Activated CD4-positive, alpha-beta T cell treated with anti-CD3 and anti-CD28 coated beads, Interleukin-2, amount 10 ng/mL, durations not matched to agents 24 days and 14 days (primary cell): ENCODE results near the gene ESF1. TPM values are rescaled to one million over a fixed set of nuclear protein-coding genes. Genes with fewer than 3 reads are reported as not detected.
A peak's percentile ranks its signal among the peaks of the same experiment; 100 is the strongest.
"Not testable (repeated sequence)": the region's sequence is repeated elsewhere in the genome, so short reads cannot be mapped to it uniquely, and the experiment has no call there.

Experiments
- DNase-seq: peaks from one replicate; pipeline ENCODE4 v3.0.0; 2022
- H3K27ac Mint-ChIP-seq: one replicate; pipeline ENCODE4 v1.8.0; 2022; ENCODE audit warnings: mild to moderate bottlenecking, mixed read lengths
- H3K27me3 Mint-ChIP-seq: one replicate; pipeline ENCODE4 v1.8.0; 2022; ENCODE audit warnings: mixed read lengths
- H3K36me3 Mint-ChIP-seq: one replicate; pipeline ENCODE4 v1.8.0; 2022; ENCODE audit warnings: low read depth, mild to moderate bottlenecking, mixed read lengths
- H3K4me1 Mint-ChIP-seq: one replicate; pipeline ENCODE4 v1.8.0; 2021; ENCODE audit warnings: mixed read lengths
- H3K4me3 Mint-ChIP-seq: one replicate; pipeline ENCODE4 v1.8.0; 2022; ENCODE audit warnings: mild to moderate bottlenecking, moderate library complexity, mixed read lengths
- H3K9me3 Mint-ChIP-seq: one replicate; pipeline ENCODE4 v1.8.0; 2021; ENCODE audit warnings: mixed read lengths
- intact Hi-C: fragments of 100-400 bp; cut with micrococcal nuclease; formaldehyde crosslinking; loops from one replicate; pipeline ENCODE4 v1.15.1; 2023
- total RNA-seq: library from RNA; stranded (reverse); gene quantifications from 2 replicates; pipeline ENCODE4 v1.2.3, GENCODE V29; 2022

Gene ESF1
- total RNA-seq, 1 donor from 2014 or later, result 34.5 TPM

DNA sequence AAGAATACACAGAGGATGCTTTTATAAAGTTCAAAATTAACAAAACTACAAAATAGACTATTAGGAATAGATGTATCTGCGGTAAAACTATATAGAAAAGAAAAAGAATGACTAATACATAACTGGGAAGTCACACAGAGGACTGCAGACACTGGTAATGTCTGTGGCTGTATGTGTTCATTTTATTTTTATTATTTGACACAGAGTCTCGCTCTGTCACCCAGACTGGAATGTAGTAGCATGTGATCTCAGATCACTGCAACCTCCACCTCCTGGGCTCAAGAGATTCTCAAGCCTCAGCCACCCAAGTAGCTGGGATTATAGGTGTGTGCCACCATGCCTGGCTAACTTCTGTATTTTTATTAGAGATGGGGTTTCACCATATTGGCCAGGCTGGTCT is 38.9 kb downstream of the ESF1 start:
- peaks cover 33% of the 10 kb centered on the region for H3K36me3 Mint-ChIP-seq
- no peaks in the 10 kb centered on the region for H3K27me3 Mint-ChIP-seq
- H3K4me3 Mint-ChIP-seq, result no peak overlapping the region
- DNase-seq, result no peak
- peaks cover 15% of the 10 kb centered on the region for H3K4me1 Mint-ChIP-seq
- intact Hi-C loops, result no loop called here
- peaks cover 6% of the 10 kb centered on the region for H3K9me3 Mint-ChIP-seq
- H3K27ac Mint-ChIP-seq, result no peak overlapping the region

DNA sequence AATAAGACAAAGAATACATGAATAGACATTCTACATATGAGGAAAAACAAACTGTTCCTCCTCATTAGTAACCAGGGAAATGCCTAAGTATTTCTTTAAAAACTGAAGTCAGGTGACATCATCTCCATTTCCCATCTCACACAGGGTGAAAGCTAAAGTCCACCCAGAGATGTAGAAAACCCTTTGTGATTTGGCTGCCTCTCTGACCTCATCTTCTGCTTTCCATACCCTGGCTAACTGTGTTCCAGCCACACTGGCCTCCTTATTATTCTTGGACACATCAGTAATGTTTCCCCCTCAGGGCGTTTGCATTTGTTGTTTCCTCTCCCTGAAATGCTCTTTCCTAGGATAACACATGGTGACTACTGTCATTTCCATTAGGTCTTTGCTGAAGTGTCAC is 40.4 kb downstream of the ESF1 start:
- Mint-ChIP-seq H3K4me1 (peaks cover 18% of the 10 kb centered on the region), H3K27ac (no peak overlapping the region), H3K36me3 (peaks cover 38% of the 10 kb centered on the region), H3K4me3 (no peak overlapping the region), H3K9me3 (peaks cover 10% of the 10 kb centered on the region), H3K27me3 (no peaks in the 10 kb centered on the region)
- DNase-seq, result no peak
- intact Hi-C loops, result no loop called here

GRCh38 chr20:13741879-13742278 is 42.8 kb downstream of the ESF1 start:
- intact Hi-C loops, result no loop called here
- H3K4me3 Mint-ChIP-seq, result no peak overlapping the region
- H3K9me3 Mint-ChIP-seq, result peaks cover 14% of the 10 kb centered on the region
- DNase-seq, result no peak
- peaks cover 47% of the 10 kb centered on the region for H3K36me3 Mint-ChIP-seq
- H3K27me3 Mint-ChIP-seq, result no peaks in the 10 kb centered on the region
- H3K4me1 Mint-ChIP-seq, result peaks cover 18% of the 10 kb centered on the region
- no peak overlapping the region for H3K27ac Mint-ChIP-seq

- Mint-ChIP-seq H3K9me3 (peaks cover 14% of the 10 kb centered on the region), H3K27me3 (no peaks in the 10 kb centered on the region), H3K4me1 (peaks cover 18% of the 10 kb centered on the region), H3K4me3 (no peak overlapping the region), H3K36me3 (peaks cover 52% of the 10 kb centered on the region), H3K27ac (no peak overlapping the region)
- no peak for DNase-seq
- intact Hi-C loops, result no loop called here
Measured at GRCh38 chr20:13739731-13740649, 44.7 kb downstream of the ESF1 start.

- H3K27me3 Mint-ChIP-seq, DNase-seq, H3K4me3 Mint-ChIP-seq, H3K27ac Mint-ChIP-seq, intact Hi-C loops: not testable (repeated sequence)
- peaks cover 53% of the 10 kb centered on the region for H3K36me3 Mint-ChIP-seq
- H3K4me1 Mint-ChIP-seq, result peaks cover 16% of the 10 kb centered on the region
- H3K9me3 Mint-ChIP-seq, result peaks cover 17% of the 10 kb centered on the region
Measured at GRCh38 chr20:13738187-13738586, 46.5 kb downstream of the ESF1 start.

DNA sequence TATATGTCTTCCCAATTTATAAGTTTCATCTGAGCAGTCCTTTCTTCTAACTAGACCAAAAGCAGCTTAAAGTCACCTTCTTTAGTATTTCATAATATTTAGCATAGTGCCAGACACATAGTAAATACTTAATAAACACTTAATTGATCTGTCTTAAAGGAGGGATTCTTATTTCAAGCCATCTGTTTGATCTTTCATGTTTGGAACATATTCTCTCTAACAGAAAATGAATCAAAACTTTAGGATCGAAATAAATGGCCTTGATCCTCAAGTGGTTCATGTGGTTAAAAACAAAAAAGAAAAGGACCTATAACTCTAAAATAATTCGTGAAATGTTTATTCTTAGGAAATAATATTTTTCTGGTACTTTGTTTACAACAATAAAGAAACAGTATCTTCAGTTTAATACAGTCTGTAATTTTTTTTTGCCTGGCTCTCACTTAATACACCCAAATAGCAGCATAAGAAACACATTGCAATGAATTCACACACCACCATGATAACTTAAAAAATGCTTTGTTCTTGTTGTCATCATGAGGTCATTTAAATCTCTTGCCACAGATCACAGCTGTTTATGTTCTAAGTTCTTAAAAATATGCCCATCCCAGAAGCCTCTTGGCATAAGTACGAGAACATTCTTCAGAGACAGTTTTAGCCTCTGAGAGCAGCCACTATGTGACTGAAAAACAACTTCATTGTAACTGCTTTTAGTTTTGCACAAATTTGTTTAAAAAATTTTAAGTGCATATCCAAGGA is 48.1 kb downstream of the ESF1 start:
- no peak for DNase-seq
- H3K4me1 Mint-ChIP-seq, result peaks cover 9% of the 10 kb centered on the region
- H3K27me3 Mint-ChIP-seq, result no peaks in the 10 kb centered on the region
- H3K9me3 Mint-ChIP-seq, result peaks cover 17% of the 10 kb centered on the region
- no peak overlapping the region for H3K27ac Mint-ChIP-seq
- intact Hi-C loops, result no loop called here
- H3K4me3 Mint-ChIP-seq, result no peak overlapping the region
- peaks cover 59% of the 10 kb centered on the region for H3K36me3 Mint-ChIP-seq

DNA sequence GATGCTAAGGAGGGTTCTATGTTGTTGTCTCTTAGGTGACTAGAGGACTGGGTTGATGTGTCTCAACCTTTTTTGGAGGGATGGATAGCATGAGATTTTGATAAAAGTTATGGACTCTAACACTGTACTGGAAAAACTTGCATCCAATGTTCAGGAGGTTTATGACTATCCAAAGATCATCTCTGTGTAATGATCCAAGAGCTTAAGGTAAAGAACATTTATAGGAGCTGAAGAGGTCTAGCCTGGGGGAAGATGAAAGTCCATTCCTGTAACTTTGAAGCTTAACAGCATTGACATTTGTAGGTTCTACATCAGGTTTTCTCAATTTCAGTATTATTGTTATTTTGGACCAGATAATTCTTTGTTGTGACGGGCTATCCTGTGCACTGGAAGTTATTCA is 48.9 kb downstream of the ESF1 start:
- Mint-ChIP-seq H3K27ac (no peak overlapping the region), H3K27me3 (no peaks in the 10 kb centered on the region)
- intact Hi-C loops, result no loop called here

GRCh38 chr20:13723011-13723410 is 61.7 kb downstream of the ESF1 start:
- Mint-ChIP-seq H3K27me3 (no peaks in the 10 kb centered on the region), H3K36me3 (peaks cover 16% of the 10 kb centered on the region), H3K4me3 (no peak overlapping the region), H3K27ac (no peak overlapping the region), H3K9me3 (no peaks in the 10 kb centered on the region), H3K4me1 (peaks cover 3% of the 10 kb centered on the region)
- no peak for DNase-seq
- intact Hi-C loops, result no loop called here

More for the DNA sequence above, 48.9 kb downstream of the ESF1 start:
- H3K36me3 Mint-ChIP-seq, result peaks cover 56% of the 10 kb centered on the region
- H3K4me3 Mint-ChIP-seq, result no peak overlapping the region
- peaks cover 3% of the 10 kb centered on the region for H3K4me1 Mint-ChIP-seq
- H3K9me3 Mint-ChIP-seq, result peaks cover 12% of the 10 kb centered on the region
- DNase-seq, result no peak

GRCh38 chr20:13718171-13718570 is 66.5 kb downstream of the ESF1 start:
- no peak for DNase-seq
- no peaks in the 10 kb centered on the region for H3K27me3 Mint-ChIP-seq
- H3K9me3 Mint-ChIP-seq, result peaks cover 3% of the 10 kb centered on the region
- no peak overlapping the region for H3K27ac Mint-ChIP-seq
- intact Hi-C loops, result no loop called here
- peaks cover 33% of the 10 kb centered on the region for H3K36me3 Mint-ChIP-seq
- H3K4me3 Mint-ChIP-seq, result no peak overlapping the region
- H3K4me1 Mint-ChIP-seq, result peaks cover 7% of the 10 kb centered on the region

- Mint-ChIP-seq H3K36me3 (peaks cover 36% of the 10 kb centered on the region), H3K9me3 (peaks cover 3% of the 10 kb centered on the region), H3K27me3 (no peaks in the 10 kb centered on the region), H3K4me3 (no peak overlapping the region), H3K27ac (peak overlapping the region; percentile 76), H3K4me1 (peaks cover 7% of the 10 kb centered on the region)
- intact Hi-C loops, result no loop called here
- no peak for DNase-seq
Measured at GRCh38 chr20:13717631-13718044, 67.1 kb downstream of the ESF1 start.

GRCh38 chr20:13715171-13715570 is 69.5 kb downstream of the ESF1 start:
- peaks cover 43% of the 10 kb centered on the region for H3K36me3 Mint-ChIP-seq
- H3K4me1 Mint-ChIP-seq, result peaks cover 7% of the 10 kb centered on the region
- H3K27me3 Mint-ChIP-seq, result no peaks in the 10 kb centered on the region
- DNase-seq, result no peak
- no peak overlapping the region for H3K27ac Mint-ChIP-seq
- intact Hi-C loops, result no loop called here
- no peak overlapping the region for H3K4me3 Mint-ChIP-seq
- H3K9me3 Mint-ChIP-seq, result peaks cover 3% of the 10 kb centered on the region

GRCh38 chr20:13708234-13708633 is 76.5 kb downstream of the ESF1 start:
- no peak for DNase-seq
- no peak overlapping the region for H3K27ac Mint-ChIP-seq
- H3K36me3 Mint-ChIP-seq, result peaks cover 14% of the 10 kb centered on the region
- H3K4me3 Mint-ChIP-seq, result no peak overlapping the region
- H3K4me1 Mint-ChIP-seq, result no peaks in the 10 kb centered on the region
- intact Hi-C loops, result no loop called here
- H3K27me3 Mint-ChIP-seq, result no peaks in the 10 kb centered on the region
- no peaks in the 10 kb centered on the region for H3K9me3 Mint-ChIP-seq

GRCh38 chr20:13703265-13703664 is 81.5 kb downstream of the ESF1 start:
- no peak overlapping the region for H3K4me3 Mint-ChIP-seq
- no peak overlapping the region for H3K27ac Mint-ChIP-seq
- intact Hi-C loops, result no loop called here
- no peaks in the 10 kb centered on the region for H3K36me3 Mint-ChIP-seq
- H3K9me3 Mint-ChIP-seq, result no peaks in the 10 kb centered on the region
- H3K4me1 Mint-ChIP-seq, result no peaks in the 10 kb centered on the region
- no peaks in the 10 kb centered on the region for H3K27me3 Mint-ChIP-seq
- DNase-seq, result no peak

DNA sequence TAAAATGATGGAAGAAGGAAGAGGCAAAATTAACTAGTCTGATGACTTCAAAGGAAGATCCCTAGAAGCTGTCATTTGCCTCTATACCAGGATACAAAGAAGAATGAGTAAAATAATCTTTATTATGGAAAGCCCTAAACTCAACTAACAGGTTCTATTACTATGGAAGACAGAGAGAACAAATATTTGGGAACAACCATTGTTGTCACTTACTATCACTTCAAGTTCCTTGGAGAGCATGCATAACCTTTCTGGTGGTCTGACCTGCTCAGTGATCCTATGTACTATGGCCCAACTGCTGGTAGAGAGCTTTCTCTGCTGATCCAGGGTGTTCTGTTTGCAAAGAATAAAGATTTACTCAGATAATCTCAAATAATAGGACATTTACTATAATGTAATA is 83.2 kb downstream of the ESF1 start:
- intact Hi-C loops, result no loop called here
- Mint-ChIP-seq H3K27ac (no peak overlapping the region), H3K27me3 (no peaks in the 10 kb centered on the region), H3K36me3 (no peaks in the 10 kb centered on the region), H3K4me1 (no peaks in the 10 kb centered on the region), H3K9me3 (peaks cover 4% of the 10 kb centered on the region), H3K4me3 (no peak overlapping the region)
- no peak for DNase-seq
